ENCODE measurements around the gene MFSD12. TPM values are rescaled to one million over a fixed set of nuclear protein-coding genes. Genes with fewer than 3 reads are reported as not detected.
A peak's percentile ranks its signal among the peaks of the same experiment; 100 is the strongest.

The MFSD12 gene
- total and polyA plus RNA-seq, 4 donors: 9.4 to 43.6 (median 24.6) TPM

DNA sequence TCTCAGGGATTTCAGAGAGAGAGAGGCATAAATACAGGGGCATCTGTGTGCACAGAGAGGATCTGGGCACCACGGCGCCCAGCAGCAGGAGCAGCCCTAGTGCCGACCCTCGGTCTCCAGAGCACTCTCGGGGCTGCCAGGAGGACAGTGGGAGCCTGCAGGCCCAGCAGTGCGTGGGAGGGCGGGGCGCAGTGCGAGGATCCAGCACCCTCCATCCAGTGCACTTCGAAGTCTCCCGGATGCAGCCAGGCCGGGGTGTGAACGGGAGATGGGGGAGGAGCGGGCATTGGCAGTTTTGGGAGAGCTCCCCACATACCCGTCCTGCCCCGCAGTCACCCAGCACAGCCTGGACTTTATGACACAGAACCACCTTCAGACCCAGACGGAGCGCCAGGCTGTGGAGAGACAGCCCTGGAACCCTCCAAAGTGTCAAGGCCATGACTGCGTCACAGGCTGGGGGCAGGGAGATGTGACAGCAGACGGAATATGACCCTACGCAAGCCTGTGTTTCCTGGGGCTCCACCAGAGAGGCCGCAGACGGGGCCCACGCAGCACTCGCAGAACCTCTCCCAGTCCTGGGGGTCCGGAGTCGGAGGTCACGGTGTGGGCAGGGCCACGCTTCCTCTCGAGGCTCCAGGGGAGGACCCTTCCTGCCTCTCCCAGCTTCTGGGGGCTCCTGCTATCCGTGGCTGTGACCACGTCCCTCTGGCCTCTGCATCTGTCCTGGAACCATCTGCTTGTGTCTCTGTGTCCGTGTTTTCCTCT, 33.1 kb downstream of the MFSD12 start:
- no peak overlapping the region for H3K4me3 ChIP-seq (ENCODE audit: low read depth in 1 of 3, low read length in 3 of 3)
- 85% methylated on average over 33 of the region's 33 CpGs for WGBS
- no peaks in the 10 kb centered on the region for H3K9me3 ChIP-seq (ENCODE audit: control insufficient read depth in 4 of 4, low read length in 3 of 4)
- H3K36me3 ChIP-seq (ENCODE audit: control insufficient read depth in 4 of 4, insufficient read depth in 3 of 4, low read depth in 1 of 4, low read length in 3 of 4): peaks cover 4 to 33% (median 18%) of the 10 kb centered on the region in 4 donors
- no peaks in the 10 kb centered on the region for H3K27me3 ChIP-seq (ENCODE audit: control insufficient read depth in 4 of 4, insufficient read depth in 4 of 4, low read length in 3 of 4)
- TF ChIP-seq, protein P1, sequence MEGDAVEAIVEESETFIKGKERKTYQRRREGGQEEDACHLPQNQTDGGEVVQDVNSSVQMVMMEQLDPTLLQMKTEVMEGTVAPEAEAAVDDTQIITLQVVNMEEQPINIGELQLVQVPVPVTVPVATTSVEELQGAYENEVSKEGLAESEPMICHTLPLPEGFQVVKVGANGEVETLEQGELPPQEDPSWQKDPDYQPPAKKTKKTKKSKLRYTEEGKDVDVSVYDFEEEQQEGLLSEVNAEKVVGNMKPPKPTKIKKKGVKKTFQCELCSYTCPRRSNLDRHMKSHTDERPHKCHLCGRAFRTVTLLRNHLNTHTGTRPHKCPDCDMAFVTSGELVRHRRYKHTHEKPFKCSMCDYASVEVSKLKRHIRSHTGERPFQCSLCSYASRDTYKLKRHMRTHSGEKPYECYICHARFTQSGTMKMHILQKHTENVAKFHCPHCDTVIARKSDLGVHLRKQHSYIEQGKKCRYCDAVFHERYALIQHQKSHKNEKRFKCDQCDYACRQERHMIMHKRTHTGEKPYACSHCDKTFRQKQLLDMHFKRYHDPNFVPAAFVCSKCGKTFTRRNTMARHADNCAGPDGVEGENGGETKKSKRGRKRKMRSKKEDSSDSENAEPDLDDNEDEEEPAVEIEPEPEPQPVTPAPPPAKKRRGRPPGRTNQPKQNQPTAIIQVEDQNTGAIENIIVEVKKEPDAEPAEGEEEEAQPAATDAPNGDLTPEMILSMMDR (IDR thresholded peaks at IDR 0.05; ENCODE audit: low read depth, low read length, missing input control): no peak
- TF ChIP-seq FOXA1 (IDR thresholded peaks at IDR 0.05): no peak
- TF ChIP-seq HNF4A (conservative IDR thresholded peaks at IDR 0.05): peak; percentile 38 to 50
- TF ChIP-seq RAD21 (IDR thresholded peaks at IDR 0.05): no peak
- TF ChIP-seq YY1 (IDR thresholded peaks at IDR 0.05): no peak
- TF ChIP-seq, protein P2, sequence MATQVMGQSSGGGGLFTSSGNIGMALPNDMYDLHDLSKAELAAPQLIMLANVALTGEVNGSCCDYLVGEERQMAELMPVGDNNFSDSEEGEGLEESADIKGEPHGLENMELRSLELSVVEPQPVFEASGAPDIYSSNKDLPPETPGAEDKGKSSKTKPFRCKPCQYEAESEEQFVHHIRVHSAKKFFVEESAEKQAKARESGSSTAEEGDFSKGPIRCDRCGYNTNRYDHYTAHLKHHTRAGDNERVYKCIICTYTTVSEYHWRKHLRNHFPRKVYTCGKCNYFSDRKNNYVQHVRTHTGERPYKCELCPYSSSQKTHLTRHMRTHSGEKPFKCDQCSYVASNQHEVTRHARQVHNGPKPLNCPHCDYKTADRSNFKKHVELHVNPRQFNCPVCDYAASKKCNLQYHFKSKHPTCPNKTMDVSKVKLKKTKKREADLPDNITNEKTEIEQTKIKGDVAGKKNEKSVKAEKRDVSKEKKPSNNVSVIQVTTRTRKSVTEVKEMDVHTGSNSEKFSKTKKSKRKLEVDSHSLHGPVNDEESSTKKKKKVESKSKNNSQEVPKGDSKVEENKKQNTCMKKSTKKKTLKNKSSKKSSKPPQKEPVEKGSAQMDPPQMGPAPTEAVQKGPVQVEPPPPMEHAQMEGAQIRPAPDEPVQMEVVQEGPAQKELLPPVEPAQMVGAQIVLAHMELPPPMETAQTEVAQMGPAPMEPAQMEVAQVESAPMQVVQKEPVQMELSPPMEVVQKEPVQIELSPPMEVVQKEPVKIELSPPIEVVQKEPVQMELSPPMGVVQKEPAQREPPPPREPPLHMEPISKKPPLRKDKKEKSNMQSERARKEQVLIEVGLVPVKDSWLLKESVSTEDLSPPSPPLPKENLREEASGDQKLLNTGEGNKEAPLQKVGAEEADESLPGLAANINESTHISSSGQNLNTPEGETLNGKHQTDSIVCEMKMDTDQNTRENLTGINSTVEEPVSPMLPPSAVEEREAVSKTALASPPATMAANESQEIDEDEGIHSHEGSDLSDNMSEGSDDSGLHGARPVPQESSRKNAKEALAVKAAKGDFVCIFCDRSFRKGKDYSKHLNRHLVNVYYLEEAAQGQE (IDR thresholded peaks at IDR 0.05): no peak
- TF ChIP-seq NR2F2 (IDR thresholded peaks at IDR 0.05): no peak
- TF ChIP-seq, protein P3, sequence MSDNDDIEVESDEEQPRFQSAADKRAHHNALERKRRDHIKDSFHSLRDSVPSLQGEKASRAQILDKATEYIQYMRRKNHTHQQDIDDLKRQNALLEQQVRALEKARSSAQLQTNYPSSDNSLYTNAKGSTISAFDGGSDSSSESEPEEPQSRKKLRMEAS (IDR thresholded peaks at IDR 0.05): no peak
- TF ChIP-seq, protein P4, sequence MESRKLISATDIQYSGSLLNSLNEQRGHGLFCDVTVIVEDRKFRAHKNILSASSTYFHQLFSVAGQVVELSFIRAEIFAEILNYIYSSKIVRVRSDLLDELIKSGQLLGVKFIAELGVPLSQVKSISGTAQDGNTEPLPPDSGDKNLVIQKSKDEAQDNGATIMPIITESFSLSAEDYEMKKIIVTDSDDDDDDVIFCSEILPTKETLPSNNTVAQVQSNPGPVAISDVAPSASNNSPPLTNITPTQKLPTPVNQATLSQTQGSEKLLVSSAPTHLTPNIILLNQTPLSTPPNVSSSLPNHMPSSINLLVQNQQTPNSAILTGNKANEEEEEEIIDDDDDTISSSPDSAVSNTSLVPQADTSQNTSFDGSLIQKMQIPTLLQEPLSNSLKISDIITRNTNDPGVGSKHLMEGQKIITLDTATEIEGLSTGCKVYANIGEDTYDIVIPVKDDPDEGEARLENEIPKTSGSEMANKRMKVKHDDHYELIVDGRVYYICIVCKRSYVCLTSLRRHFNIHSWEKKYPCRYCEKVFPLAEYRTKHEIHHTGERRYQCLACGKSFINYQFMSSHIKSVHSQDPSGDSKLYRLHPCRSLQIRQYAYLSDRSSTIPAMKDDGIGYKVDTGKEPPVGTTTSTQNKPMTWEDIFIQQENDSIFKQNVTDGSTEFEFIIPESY (IDR thresholded peaks at IDR 0.05): no peak
- no peak for TF ChIP-seq GABPA (IDR thresholded peaks at IDR 0.05 in 1 of 2, conservative IDR thresholded peaks at IDR 0.05 in 1 of 2)
- peak; percentile 38 for TF ChIP-seq SP1 (IDR thresholded peaks at IDR 0.05)
- no peak for TF ChIP-seq HNF4G (IDR thresholded peaks at IDR 0.05)
- TF ChIP-seq, protein P5, sequence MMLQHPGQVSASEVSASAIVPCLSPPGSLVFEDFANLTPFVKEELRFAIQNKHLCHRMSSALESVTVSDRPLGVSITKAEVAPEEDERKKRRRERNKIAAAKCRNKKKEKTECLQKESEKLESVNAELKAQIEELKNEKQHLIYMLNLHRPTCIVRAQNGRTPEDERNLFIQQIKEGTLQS (IDR thresholded peaks at IDR 0.05): no peak
- no peak for TF ChIP-seq EGR1 (IDR thresholded peaks at IDR 0.05; ENCODE audit: low read depth in 2 of 2)
- TF ChIP-seq JUND (IDR thresholded peaks at IDR 0.05): no peak
- TF ChIP-seq FOXA2 (IDR thresholded peaks at IDR 0.05): no peak
- peak in 1 of 2 donors; percentile 16 for TF ChIP-seq RXRA (IDR thresholded peaks at IDR 0.05)
- no peak for TF ChIP-seq TAF1 (conservative IDR thresholded peaks at IDR 0.05)
- no peak for DNase-seq (ENCODE audit: low spot score)
- H3K27ac ChIP-seq (ENCODE audit: low read depth in 1 of 2, low read length in 2 of 2): no peak overlapping the region
- peaks cover 0 to 18% (median 9%) of the 10 kb centered on the region in 4 donors for H3K4me1 ChIP-seq (ENCODE audit: control insufficient read depth in 4 of 4, insufficient read depth in 4 of 4, low read length in 3 of 4)
- H3K9ac ChIP-seq (ENCODE audit: low read depth in 1 of 2, low read length in 2 of 2): no peak overlapping the region

All from liver (tissue), 9 donors.